Body of pancreas (tissue), 4 donors: ENCODE measurements around the gene SLC23A2.

ENCODE experiments used
- CTCF ChIP-seq, 7 experiments: fragments of 450-650 bp in 4 of 7; fragments of 200-600 bp in 3 of 7; sonication (generic) in 3 of 7; IDR thresholded peaks; one replicate each; pipeline ENCODE4 v1.5.1; 2016 to 2019; ENCODE audit warnings: antibody characterized with exemption in 7 of 7
- POLR2A ChIP-seq, 3 donors: fragments of 450-650 bp; IDR thresholded peaks; one replicate each; pipeline ENCODE4 v1.6.1; 2016; ENCODE audit warnings: antibody characterized with exemption in 3 of 3, mild to moderate bottlenecking in 2 of 3

DNA sequence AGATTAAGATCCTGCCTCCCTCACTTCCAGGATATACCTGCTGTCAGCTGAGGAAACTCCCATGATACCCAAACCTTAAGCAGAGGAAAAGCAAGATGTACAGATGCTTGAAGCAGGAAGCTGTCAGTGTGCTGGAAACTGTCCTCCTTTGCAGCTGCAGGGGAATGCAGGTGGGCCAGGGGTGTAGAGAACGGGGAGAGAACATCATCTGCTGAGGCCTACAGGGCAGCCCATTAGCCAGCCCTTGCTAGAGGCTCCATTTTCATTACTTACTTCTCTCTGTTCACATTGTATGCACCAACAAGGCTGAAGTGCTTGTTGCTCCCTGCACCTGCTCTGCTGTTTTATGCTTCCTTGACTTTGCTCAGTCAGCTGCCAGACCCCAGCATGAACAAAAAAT is 160.5 kb downstream of the SLC23A2 start:
- TF ChIP-seq CTCF (IDR thresholded peaks at IDR 0.05), result no peak
- no peak for TF ChIP-seq POLR2A (IDR thresholded peaks at IDR 0.05)
